GM18499 (cell line): ENCODE results near the gene USP31.
"Not testable (repeated sequence)": the region's sequence is repeated elsewhere in the genome, so short reads cannot be mapped to it uniquely, and the experiment has no call there.

Experiments
- ATAC-seq: cut with Tn5 transposase; IDR thresholded peaks from one replicate; pipeline ENCODE4 v1.9.1; 2021; ENCODE audit warnings: moderate number of reproducible peaks; ENCODE audit not compliant: insufficient read depth, unreplicated experiment

The USP31 gene

GRCh38 chr16:23158114-23158513, 8.9 kb upstream of the USP31 start:
- no peak for ATAC-seq

- ATAC-seq = no peak
Observed at GRCh38 chr16:23156946-23157460, 7.8 kb upstream of the USP31 start.

GRCh38 chr16:23156110-23156509, 6.9 kb upstream of the USP31 start:
- no peak for ATAC-seq

DNA sequence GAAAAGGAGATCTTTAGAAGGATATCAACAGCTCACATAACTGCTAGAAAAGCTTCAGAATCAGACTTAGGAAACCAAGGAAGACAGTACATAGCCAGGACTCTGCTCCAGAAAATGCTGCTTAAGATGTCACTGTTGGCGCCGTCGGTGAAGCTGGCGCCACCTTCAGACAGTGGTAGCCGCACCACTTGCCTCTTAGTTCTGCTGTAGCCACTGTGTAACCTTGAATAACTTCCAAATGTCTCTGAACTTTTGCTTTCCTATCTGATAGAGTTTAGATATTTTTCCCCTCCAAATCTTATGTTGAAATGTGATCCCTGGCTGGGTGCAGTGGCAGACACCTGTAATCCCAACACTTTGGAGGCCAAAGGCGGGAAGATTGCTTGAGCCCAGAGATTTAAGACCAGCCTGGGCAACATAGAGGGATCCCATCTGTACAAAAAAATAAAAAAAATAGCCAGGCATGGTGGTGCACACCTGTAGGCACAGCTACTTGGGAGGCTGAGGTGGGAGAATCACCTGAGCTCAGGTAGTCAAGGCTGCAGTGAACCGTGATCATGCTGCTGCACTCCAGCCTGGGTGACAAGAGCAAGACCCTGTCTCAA, 6.3 kb upstream of the USP31 start:
- no peak for ATAC-seq

DNA sequence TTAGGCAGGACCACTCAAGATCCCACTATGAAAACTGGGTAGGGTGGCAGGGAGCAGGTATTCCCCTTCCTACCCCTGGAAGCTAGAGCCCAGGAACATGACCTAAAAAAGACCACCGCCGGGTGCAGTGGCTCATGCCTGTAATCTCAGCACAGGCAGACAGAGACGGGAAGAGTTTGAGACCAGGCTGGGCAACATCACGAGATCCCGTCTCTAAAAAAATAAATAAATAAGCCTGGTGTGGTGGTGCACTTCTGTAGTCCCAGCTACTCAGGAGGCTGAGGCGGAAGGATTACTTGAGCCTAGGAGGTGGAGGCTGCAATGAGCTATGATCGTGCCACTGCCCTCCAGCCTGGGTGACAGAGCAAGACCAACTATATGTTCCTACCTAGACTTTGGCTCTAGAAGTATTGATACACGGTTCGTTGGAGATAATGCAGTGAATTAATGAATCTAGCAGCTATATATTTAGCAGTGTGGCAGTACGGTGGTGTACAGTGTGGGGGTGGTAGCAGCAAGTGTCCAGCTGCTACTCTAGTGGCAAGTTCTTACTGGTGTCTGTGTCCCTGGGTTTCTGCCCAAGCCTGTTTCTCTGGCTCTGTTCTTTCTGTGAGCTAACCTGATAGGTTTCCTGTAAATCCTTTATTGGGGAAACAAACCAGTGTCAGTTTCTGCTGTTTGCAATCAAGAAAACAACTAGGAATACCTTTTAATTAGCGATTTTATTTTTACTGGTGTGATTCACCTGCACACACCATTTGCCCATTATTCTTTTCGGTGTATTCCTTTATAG, 3.3 kb upstream of the USP31 start:
- ATAC-seq = no peak

GRCh38 chr16:23149993-23150364, 727 bp upstream of the USP31 start:
- no peak for ATAC-seq

DNA sequence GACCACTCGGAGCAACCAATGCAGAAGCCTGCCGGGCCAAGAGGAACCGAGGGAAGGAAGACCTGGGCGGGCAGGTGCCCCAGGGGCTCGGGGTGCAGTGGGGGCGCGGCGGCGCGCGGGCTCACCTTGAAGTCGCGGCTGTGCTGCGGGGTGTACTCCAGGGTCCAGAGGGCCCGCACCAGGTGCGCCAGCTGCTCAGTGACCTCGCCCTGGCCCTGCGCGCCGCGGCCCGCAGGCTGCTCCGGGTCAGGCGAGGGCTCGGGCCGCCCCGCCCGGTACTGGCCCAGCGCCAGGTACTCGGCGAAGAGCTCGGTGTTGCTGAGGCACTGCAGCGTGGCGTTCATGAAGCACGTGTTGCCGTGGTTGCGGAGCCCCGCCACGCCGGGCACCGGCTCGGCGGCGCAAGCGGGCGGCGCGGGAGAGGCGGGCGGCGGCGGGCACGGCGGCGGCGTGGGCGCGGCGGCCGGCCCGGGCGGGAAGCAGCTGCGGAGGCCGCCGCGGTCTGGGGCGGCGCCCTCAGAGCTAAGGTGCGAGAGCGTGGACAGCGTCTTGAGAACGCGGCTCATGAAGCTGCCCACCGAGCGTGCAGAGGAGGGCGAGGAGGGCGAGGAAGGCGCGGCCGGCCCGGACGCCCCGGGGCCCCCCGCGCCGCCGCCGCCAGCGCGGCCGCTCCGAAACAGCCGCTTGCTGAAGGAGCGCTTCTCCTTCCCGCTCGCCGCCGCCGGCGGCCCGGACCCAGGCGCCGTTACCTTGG, 562 bp downstream of the USP31 start:
- peak; percentile 16 for ATAC-seq

DNA sequence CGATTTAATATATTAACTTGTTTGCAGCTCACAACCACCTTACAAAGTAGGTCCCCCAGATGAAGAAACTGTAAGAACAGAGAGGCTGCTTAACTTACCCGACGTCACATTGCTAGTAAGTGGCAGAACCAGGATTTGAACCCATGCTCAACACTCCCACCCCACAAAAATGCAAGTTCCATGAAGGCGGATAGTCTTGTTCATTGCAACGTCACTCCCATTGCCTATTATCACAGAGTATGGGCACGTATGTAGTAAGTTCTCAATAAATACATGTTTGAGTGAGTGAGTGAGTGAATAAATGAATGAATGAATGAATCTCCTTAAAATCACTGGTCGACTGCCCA, 1.1 kb downstream of the USP31 start:
- no peak for ATAC-seq

- no peak for ATAC-seq
Observed at GRCh38 chr16:23147666-23148065, 1.6 kb downstream of the USP31 start.

DNA sequence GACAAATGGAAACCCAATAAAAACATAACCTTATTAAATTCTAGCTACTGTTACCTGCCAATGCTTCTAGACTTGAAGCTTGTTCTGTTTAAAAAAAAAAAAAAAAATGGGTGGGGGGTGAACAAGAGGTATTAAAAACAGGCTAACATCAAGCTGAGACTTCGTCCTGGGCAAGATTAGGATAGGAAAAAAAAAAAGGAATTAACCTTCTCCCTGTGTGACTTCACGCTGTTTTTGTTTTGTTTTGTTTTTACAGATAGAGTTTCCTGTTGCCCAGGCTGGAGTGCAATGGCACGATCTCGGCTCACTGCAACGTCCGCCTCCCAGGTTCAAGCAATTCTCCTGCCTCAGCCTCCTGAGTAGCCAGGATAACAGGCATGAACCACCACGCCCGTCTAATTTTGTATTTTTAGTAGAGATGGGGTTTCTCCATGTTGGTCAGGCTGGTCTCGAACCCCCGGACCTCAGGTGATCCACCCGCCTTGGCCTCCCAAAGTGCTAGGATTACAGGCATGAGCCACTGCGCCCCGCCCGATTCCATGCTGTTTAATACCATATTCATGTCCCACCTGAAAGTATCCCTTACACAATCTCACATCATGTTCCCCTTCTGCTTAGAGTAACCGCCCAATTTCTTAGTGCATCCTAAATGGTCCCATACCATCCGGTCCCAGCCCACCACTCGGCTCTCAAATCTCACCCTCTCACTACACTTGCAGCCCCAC, 2.2 kb downstream of the USP31 start:
- ATAC-seq = no peak

DNA sequence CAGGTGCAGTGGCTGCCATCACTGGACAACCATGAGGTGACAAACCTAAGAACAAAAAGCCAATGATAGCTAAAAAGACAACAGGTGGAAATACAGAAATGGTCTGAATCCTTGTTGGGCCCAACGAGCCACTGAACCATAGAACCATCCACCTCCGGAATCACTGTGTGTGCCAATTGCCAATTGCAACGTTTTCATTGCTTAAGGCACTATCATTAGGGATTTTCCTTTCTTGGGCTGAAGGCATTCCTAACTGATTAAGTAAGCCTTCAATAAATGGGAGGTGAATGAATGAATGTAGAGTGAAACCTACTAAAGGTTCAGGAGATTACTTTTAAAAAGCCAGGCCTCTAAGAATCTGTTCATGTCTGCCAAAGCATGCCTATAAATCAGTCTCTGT, 3.6 kb downstream of the USP31 start:
- no peak for ATAC-seq

DNA sequence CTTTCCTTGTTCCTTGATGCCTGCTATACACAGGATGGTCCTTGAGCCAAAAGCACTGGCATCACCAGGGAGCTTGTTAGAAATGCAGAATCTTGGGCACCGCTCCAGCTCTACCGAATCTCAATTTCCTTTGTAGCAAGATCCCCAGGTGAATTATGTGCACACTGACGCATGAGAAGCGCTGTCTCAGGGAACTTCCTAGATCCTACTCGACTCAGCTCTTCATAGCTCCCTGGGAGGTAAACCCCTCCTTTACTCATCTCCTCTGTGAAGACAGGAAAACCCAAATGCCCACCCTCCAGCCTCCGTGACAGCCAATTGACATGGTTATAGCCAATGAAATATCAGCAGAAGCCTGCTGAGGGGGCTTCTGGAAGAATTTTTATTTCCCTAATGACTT, 4.1 kb downstream of the USP31 start:
- no peak for ATAC-seq

- not testable (repeated sequence) for ATAC-seq
Observed at GRCh38 chr16:23144393-23144792, 4.9 kb downstream of the USP31 start.

- no peak for ATAC-seq
Observed at GRCh38 chr16:23143391-23143790, 5.9 kb downstream of the USP31 start.

- no peak for ATAC-seq
Observed at GRCh38 chr16:23141959-23142740, 7.1 kb downstream of the USP31 start.

DNA sequence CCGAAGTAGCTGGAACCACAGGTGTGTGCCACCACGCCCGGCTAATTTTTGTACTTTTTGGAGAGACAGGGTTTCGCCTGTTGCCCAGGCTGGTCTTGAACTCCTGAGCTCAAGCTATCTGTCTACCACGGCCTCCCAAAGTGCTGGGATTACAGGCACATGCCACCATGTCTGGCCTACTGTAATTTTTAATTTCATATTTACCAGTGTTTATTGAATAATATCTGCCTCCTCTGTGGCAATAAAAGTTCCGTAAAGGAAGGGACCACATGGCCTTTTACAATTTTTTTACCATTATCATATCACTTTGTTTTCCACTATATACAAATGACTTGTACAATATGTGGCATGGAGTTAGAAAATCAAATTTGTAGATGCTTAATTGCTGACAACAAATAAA, 7.8 kb downstream of the USP31 start:
- no peak for ATAC-seq

DNA sequence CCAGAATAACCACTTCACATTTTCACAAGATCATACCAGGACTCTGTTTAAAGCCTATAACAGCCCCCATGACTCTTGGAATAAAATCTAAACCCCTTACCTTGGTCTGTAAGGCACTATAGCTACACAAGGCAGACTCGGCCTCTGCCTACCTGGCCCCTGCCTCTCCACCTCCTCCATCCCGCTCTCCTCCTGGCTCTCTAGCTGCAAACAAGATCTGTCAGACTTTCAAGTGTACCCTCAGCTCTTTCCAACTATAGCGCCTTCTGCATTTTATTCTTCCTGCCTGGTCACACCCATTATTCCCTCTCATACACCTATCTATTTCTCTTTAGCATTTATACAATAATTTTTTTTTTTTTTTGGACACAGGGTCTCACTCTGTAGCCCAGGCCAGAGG, 8.2 kb downstream of the USP31 start:
- no peak for ATAC-seq

DNA sequence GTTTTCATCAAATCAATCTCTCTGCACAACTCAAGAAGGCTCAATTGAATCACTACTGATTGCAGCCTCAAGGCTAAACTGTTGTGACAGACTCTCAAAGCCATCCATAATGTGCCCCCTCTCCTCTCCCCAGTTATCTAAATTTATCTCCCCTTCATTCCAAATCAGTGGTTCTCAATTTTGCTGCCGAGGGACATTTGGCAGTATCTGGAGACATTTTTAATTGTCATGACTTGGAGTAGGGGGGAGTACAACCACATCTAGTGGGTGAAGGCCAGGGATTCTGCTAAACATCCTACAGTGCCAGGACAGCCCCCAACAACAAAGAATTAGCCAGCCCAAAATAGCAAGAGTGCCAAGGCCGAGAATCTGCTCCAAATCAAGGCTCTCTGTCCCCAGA, 9.1 kb downstream of the USP31 start:
- ATAC-seq = no peak

DNA sequence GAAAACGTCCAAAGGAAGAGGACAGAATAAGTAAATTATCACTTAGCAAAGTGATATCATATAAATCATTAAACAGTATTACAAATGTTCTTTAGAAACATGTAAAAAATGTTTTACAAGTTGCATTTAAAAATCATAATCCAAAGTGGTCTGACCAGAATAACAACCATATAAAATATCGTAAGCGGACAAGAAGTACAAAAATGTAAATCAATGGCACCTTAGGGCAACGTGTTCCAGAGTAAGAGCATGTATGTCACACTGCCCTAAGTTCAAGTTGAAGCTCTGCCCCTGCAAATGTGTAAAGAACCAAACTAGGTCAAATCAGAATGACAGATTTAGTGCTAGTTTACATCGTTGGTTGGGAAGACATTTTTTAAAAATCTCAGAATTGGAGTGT, 11.4 kb downstream of the USP31 start:
- no peak for ATAC-seq

- no peak for ATAC-seq
Observed at GRCh38 chr16:23137256-23137655, 12.0 kb downstream of the USP31 start.
